GM12878 (cell line): ENCODE measurements around the gene PNMA1. TPM values are rescaled to one million over a fixed set of nuclear protein-coding genes. Genes with fewer than 3 reads are reported as not detected.

ENCODE experiments used
- ATAC-seq: fragments of 200-7000 bp; cut with Tn5 transposase; 3 replicates; pipeline ENCODE4 v1.9.1; 2020; ENCODE audit warnings: mild to moderate bottlenecking, moderate library complexity
- BruUV-seq: library from RNA; stranded (reverse); fragments of 400-500 nt; replicated peaks from 2 replicates; lab custom pipeline; 2021; lab: Mats Ljungman, UMichigan
- CTCF ChIA-PET: fragments of 300-600 bp; sonication (Branson Sonifier 250); formaldehyde crosslinking; extraction: SDS; loops from one replicate; lab custom pipeline; 2021; ENCODE audit warnings: inconsistent platforms; lab: Yijun Ruan, JAX
- POLR2A ChIA-PET: fragments of 350-600 bp; formaldehyde crosslinking; extraction: SDS; loops from one replicate; lab custom pipeline; 2021; ENCODE audit warnings: inconsistent platforms; lab: Charles Lee
- RAD21 ChIA-PET: fragments of 300-600 bp; sonication (Branson Sonifier 250); formaldehyde crosslinking; loops from one replicate; lab custom pipeline; 2023; ENCODE audit warnings: antibody characterized with exemption; ENCODE audit not compliant: unreplicated experiment; lab: Charles Lee
- SMC1A ChIA-PET: fragments of 300-600 bp; sonication (Branson Sonifier 250); formaldehyde crosslinking; loops from one replicate; lab custom pipeline; 2023; ENCODE audit not compliant: unreplicated experiment, uncharacterized antibody; lab: Charles Lee
- DNase-seq: peaks from one replicate; pipeline ENCODE4 v3.0.0-alpha.2; 2011; ENCODE audit warnings: low read depth, low spot score
- FAIRE-seq: peaks from 3 replicates; lab custom pipeline; 2011; peaks lifted over from hg19 to GRCh38; lab: Jason Lieb, UNC
- H2AFZ ChIP-seq: 2 replicates; pipeline ENCODE4 v1.6.0; 2011; ENCODE audit warnings: low read depth, low read length, control low read depth; ENCODE audit not compliant: control insufficient read depth
- H3K27ac ChIP-seq: 2 replicates; pipeline ENCODE4 v1.5.1; 2011; ENCODE audit warnings: control low read depth; ENCODE audit not compliant: control insufficient read depth, insufficient read depth
- H3K27me3 ChIP-seq, 2 experiments: replicated peaks in 1 of 2; 2 replicates each; pipeline versions ENCODE4 v1.6.0 to v1.6.1; 2011; ENCODE audit warnings: low read length in 1 of 2; ENCODE audit not compliant: control insufficient read depth in 2 of 2, insufficient read depth in 2 of 2
- H3K36me3 ChIP-seq, 2 experiments: 2 replicates each; pipeline ENCODE4 v1.5.1; 2011; ENCODE audit warnings: low read length in 1 of 2; ENCODE audit not compliant: control insufficient read depth in 2 of 2, insufficient read depth in 2 of 2
- H3K4me1 ChIP-seq: 2 replicates; pipeline ENCODE4 v1.6.1; 2011; ENCODE audit warnings: mild to moderate bottlenecking, low read length, moderate library complexity, mixed read lengths; ENCODE audit not compliant: control insufficient read depth, insufficient read depth
- H3K4me2 ChIP-seq: 2 replicates; pipeline ENCODE4 v1.6.0; 2011; ENCODE audit warnings: control low read depth; ENCODE audit not compliant: control insufficient read depth, insufficient read depth
- H3K4me3 ChIP-seq: fragments of 200-600 bp; sonication (generic); 2 replicates; pipeline ENCODE4 v1.5.1; 2016
- H3K79me2 ChIP-seq: 2 replicates; pipeline ENCODE4 v1.6.0; 2011; ENCODE audit warnings: low read length; ENCODE audit not compliant: control insufficient read depth, insufficient read depth
- H3K9ac ChIP-seq: 2 replicates; pipeline ENCODE4 v1.8.0; 2011; ENCODE audit warnings: low read length, control low read depth, mixed read lengths; ENCODE audit not compliant: control insufficient read depth, insufficient read depth
- H3K9me3 ChIP-seq: replicated peaks from 3 replicates; pipeline ENCODE4 v1.5.1; 2011; ENCODE audit warnings: mild to moderate bottlenecking, low read length; ENCODE audit not compliant: control insufficient read depth, insufficient read depth
- H4K20me1 ChIP-seq: 2 replicates; pipeline ENCODE4 v1.6.0; 2011; ENCODE audit not compliant: control insufficient read depth, insufficient read depth
- FOXM1 ChIP-seq: IDR thresholded peaks from 2 replicates; pipeline ENCODE4 v1.6.1; 2012; ENCODE audit warnings: low read depth, mild to moderate bottlenecking, inconsistent platforms, low read length, moderate library complexity
- IKZF2 ChIP-seq, 2 experiments: fragments of 450-650 bp; IDR thresholded peaks; 2 replicates each; pipeline ENCODE4 v1.6.1; 2017; ENCODE audit warnings: mild to moderate bottlenecking in 2 of 2, moderate library complexity in 2 of 2
- KLF5 ChIP-seq: fragments of 450-650 bp; IDR thresholded peaks from 2 replicates; pipeline ENCODE4 v1.6.1; 2014; ENCODE audit warnings: mild to moderate bottlenecking; ENCODE audit not compliant: partially characterized antibody
- NFYB ChIP-seq: IDR thresholded peaks from 2 replicates; pipeline ENCODE4 v1.6.1; 2011; ENCODE audit warnings: low read depth, mild to moderate bottlenecking, low read length, improper control_type of control experiment, moderate library complexity; ENCODE audit not compliant: insufficient read depth
- POLR2AphosphoS5 ChIP-seq: IDR thresholded peaks from 2 replicates; pipeline ENCODE4 v1.6.1; 2011; ENCODE audit warnings: mild to moderate bottlenecking, low read length, inconsistent platforms
- RB1 ChIP-seq: fragments of 450-650 bp; formaldehyde crosslinking; IDR thresholded peaks from 2 replicates; pipeline ENCODE4 v1.6.1; 2017; ENCODE audit warnings: mild to moderate bottlenecking, borderline replicate concordance
- TAF1 ChIP-seq: IDR thresholded peaks from 2 replicates; pipeline ENCODE4 v1.6.1; 2011; ENCODE audit warnings: mild to moderate bottlenecking, low read depth, low read length, borderline replicate concordance
- ZNF24 ChIP-seq: fragments of 450-650 bp; IDR thresholded peaks from 2 replicates; pipeline ENCODE4 v1.6.1; 2017; ENCODE audit warnings: antibody characterized with exemption, mild to moderate bottlenecking
- WGBS: methylation state at CpG from one replicate; pipeline ENCODE4 v1.1.6; 2016; ENCODE audit warnings: low lambda C conversion rate; ENCODE audit not compliant: insufficient replicate concordance, insufficient coverage; ENCODE audit errors: missing lambda C conversion rate; 5-methylcytosine and 5-hydroxymethylcytosine counted together
- in situ Hi-C: fragments of 300-500 bp; cut with MboI; formaldehyde crosslinking; loops from 9 replicates; pipeline ENCODE4 v1.14.3; 2018; ENCODE audit warnings: mixed read lengths
- intact Hi-C: fragments of 100-400 bp; cut with micrococcal nuclease; formaldehyde crosslinking; loops from one replicate; pipeline ENCODE4 v1.14.2; 2022; ENCODE audit not compliant: unreplicated experiment
- polyA plus RNA-seq, 11 experiments: library from polyadenylated mRNA; depleted of rRNA in 4 of 11; unstranded in 6 of 11; stranded (reverse) in 5 of 11; fragments of >200 nt; fragmentation: Nextera tagmentation in 4 of 11; fragmentation: Illumina TruSeq in 1 of 11; extraction: Ambion mirVana in 4 of 11; extraction: Trizol in 1 of 11; gene quantifications; 1 replicate in 1 of 11; 2 replicates in 10 of 11; pipeline versions ENCODE4 v1.2.1 to v1.2.3, GENCODE V29; 2011 to 2016; ENCODE audit warnings: inconsistent platforms in 2 of 11, missing spikeins in 2 of 11, low read depth in 1 of 11
- total RNA-seq, 4 experiments: library from RNA; depleted of rRNA in 3 of 4; stranded (reverse); fragments of >200 nt in 3 of 4; fragmentation: Illumina TruSeq in 1 of 4; extraction: Trizol in 1 of 4; gene quantifications; 2 replicates each; pipeline versions ENCODE4 v1.2.1 to v1.2.3, GENCODE V29; 2013 to 2021
- TF ChIP-seq, protein P1 (sequence below): fragments of 150-350 bp; IDR thresholded peaks from 2 replicates; pipeline ENCODE4 v1.6.1; 2016; ENCODE audit warnings: low read depth, low read length
- TF ChIP-seq, protein P2 (sequence below): IDR thresholded peaks from 2 replicates; pipeline ENCODE4 v1.6.1; 2012; ENCODE audit warnings: low read depth, low read length, improper control_type of control experiment
- TF ChIP-seq, protein P3 (sequence below): fragments of 450-650 bp; IDR thresholded peaks from 2 replicates; pipeline ENCODE4 v1.6.1; 2017; ENCODE audit warnings: borderline replicate concordance
- TF ChIP-seq, protein P4 (sequence below): IDR thresholded peaks from 2 replicates; pipeline ENCODE4 v1.6.1; 2011; ENCODE audit warnings: borderline replicate concordance, low read depth, mild to moderate bottlenecking, moderate library complexity, low read length; ENCODE audit not compliant: insufficient read depth, poor library complexity, severe bottlenecking
- TF ChIP-seq, protein P5 (sequence below): IDR thresholded peaks from 2 replicates; pipeline ENCODE4 v1.6.1; 2011; ENCODE audit warnings: low read depth, mild to moderate bottlenecking, low read length, moderate library complexity, borderline replicate concordance; ENCODE audit errors: extremely low read depth
- TF ChIP-seq, protein P6 (sequence below): IDR thresholded peaks from 2 replicates; pipeline ENCODE4 v1.6.1; 2012; ENCODE audit warnings: low read length, inconsistent platforms

The PNMA1 gene
- total and polyA plus RNA-seq, 10 of the 15 experiments (the other 5 are each of a cell fraction or from before 2014, with no cell fraction given): 1.8 to 39.3 (median 11.1) TPM

DNA sequence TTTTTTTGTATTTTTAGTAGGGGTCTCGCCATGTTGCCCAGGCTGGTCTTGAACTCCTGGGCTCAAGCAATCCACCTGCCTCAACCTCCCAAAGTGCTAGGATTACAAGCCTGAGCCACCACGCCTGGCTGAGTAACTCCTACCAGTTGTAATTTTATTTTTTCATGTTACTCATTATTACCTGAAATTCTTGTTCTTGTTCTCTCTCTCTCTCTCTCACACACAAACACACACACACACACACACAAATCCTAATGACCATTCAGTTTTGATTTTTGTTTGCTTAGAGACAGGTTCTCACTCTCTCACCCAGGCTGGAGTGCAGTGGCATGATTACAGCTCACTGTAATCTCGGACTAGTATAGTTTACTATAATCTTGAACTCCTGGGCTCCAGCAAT lies 39.2 kb downstream of the PNMA1 start:
- intact Hi-C loops (no loop called here), in situ Hi-C loops (no loop called here)
- Histone ChIP-seq H3K4me1 (no peaks in the 10 kb centered on the region), H3K9ac (no peak overlapping the region), H3K9me3 (no peaks in the 10 kb centered on the region), H3K79me2 (no peaks in the 10 kb centered on the region), H4K20me1 (no peaks in the 10 kb centered on the region), H3K4me2 (no peak overlapping the region), H3K27me3 (no peaks in the 10 kb centered on the region), H3K36me3 (no peaks in the 10 kb centered on the region), H3K27ac (no peak overlapping the region), H3K4me3 (no peak overlapping the region), H2AFZ (no peak overlapping the region)
- DNase-seq (no peak), ATAC-seq (no peak), FAIRE-seq (no peak)
- no TSS peak for BruUV-seq
- 88% methylated on average over 3 of the region's 3 CpGs for WGBS
- ChIA-PET SMC1A (interaction anchor here (1.4 kb wide), 1 partner anchor 8 kb away, joined by 3 read pairs; no protein-coding TSS in a partner anchor), RAD21 (no interaction called here), CTCF (interaction anchor here (1.6 kb wide), 1 partner anchor 12 kb away, joined by 6 read pairs; no protein-coding TSS in a partner anchor), POLR2A (interaction anchor here (0.7 to 1.6 kb wide), 2 partner anchors 13 to 18 kb away, joined by 3 to 4 read pairs; no protein-coding TSS in a partner anchor)
- TF ChIP-seq, protein P1, sequence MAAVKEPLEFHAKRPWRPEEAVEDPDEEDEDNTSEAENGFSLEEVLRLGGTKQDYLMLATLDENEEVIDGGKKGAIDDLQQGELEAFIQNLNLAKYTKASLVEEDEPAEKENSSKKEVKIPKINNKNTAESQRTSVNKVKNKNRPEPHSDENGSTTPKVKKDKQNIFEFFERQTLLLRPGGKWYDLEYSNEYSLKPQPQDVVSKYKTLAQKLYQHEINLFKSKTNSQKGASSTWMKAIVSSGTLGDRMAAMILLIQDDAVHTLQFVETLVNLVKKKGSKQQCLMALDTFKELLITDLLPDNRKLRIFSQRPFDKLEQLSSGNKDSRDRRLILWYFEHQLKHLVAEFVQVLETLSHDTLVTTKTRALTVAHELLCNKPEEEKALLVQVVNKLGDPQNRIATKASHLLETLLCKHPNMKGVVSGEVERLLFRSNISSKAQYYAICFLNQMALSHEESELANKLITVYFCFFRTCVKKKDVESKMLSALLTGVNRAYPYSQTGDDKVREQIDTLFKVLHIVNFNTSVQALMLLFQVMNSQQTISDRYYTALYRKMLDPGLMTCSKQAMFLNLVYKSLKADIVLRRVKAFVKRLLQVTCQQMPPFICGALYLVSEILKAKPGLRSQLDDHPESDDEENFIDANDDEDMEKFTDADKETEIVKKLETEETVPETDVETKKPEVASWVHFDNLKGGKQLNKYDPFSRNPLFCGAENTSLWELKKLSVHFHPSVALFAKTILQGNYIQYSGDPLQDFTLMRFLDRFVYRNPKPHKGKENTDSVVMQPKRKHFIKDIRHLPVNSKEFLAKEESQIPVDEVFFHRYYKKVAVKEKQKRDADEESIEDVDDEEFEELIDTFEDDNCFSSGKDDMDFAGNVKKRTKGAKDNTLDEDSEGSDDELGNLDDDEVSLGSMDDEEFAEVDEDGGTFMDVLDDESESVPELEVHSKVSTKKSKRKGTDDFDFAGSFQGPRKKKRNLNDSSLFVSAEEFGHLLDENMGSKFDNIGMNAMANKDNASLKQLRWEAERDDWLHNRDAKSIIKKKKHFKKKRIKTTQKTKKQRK: no peak
- TF ChIP-seq RB1 (no peak), TAF1 (no peak), FOXM1 (no peak), IKZF2 (IDR thresholded peaks at IDR 0.05) (no peak), NFYB (no peak), ZNF24 (no peak), POLR2AphosphoS5 (no peak), KLF5 (no peak)
- TF ChIP-seq, protein P2, sequence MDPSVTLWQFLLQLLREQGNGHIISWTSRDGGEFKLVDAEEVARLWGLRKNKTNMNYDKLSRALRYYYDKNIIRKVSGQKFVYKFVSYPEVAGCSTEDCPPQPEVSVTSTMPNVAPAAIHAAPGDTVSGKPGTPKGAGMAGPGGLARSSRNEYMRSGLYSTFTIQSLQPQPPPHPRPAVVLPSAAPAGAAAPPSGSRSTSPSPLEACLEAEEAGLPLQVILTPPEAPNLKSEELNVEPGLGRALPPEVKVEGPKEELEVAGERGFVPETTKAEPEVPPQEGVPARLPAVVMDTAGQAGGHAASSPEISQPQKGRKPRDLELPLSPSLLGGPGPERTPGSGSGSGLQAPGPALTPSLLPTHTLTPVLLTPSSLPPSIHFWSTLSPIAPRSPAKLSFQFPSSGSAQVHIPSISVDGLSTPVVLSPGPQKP: no peak
- TF ChIP-seq, protein P3, sequence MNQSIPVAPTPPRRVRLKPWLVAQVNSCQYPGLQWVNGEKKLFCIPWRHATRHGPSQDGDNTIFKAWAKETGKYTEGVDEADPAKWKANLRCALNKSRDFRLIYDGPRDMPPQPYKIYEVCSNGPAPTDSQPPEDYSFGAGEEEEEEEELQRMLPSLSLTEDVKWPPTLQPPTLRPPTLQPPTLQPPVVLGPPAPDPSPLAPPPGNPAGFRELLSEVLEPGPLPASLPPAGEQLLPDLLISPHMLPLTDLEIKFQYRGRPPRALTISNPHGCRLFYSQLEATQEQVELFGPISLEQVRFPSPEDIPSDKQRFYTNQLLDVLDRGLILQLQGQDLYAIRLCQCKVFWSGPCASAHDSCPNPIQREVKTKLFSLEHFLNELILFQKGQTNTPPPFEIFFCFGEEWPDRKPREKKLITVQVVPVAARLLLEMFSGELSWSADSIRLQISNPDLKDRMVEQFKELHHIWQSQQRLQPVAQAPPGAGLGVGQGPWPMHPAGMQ: no peak
- TF ChIP-seq, protein P4, sequence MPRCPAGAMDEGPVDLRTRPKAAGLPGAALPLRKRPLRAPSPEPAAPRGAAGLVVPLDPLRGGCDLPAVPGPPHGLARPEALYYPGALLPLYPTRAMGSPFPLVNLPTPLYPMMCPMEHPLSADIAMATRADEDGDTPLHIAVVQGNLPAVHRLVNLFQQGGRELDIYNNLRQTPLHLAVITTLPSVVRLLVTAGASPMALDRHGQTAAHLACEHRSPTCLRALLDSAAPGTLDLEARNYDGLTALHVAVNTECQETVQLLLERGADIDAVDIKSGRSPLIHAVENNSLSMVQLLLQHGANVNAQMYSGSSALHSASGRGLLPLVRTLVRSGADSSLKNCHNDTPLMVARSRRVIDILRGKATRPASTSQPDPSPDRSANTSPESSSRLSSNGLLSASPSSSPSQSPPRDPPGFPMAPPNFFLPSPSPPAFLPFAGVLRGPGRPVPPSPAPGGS: no peak
- TF ChIP-seq, protein P5, sequence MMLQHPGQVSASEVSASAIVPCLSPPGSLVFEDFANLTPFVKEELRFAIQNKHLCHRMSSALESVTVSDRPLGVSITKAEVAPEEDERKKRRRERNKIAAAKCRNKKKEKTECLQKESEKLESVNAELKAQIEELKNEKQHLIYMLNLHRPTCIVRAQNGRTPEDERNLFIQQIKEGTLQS: no peak
- TF ChIP-seq, protein P6, sequence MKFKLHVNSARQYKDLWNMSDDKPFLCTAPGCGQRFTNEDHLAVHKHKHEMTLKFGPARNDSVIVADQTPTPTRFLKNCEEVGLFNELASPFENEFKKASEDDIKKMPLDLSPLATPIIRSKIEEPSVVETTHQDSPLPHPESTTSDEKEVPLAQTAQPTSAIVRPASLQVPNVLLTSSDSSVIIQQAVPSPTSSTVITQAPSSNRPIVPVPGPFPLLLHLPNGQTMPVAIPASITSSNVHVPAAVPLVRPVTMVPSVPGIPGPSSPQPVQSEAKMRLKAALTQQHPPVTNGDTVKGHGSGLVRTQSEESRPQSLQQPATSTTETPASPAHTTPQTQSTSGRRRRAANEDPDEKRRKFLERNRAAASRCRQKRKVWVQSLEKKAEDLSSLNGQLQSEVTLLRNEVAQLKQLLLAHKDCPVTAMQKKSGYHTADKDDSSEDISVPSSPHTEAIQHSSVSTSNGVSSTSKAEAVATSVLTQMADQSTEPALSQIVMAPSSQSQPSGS: no peak
